ENCODE results near the gene PITRM1. TPM values are rescaled to one million over a fixed set of nuclear protein-coding genes. Genes with fewer than 3 reads are reported as not detected.

The PITRM1 gene
- polyA plus RNA-seq, 1 donor from 2014 or later = 62.2 TPM

- Histone ChIP-seq H3K4me2 (ENCODE audit: low read length) (no peak overlapping the region), H3F3A (ENCODE audit: insufficient read depth, low read length, poor library complexity, severe bottlenecking) (no peaks in the 10 kb centered on the region), H3K27ac (ENCODE audit: low read length) (no peak overlapping the region), H4K20me1 (ENCODE audit: insufficient read depth) (no peaks in the 10 kb centered on the region), H3K9me3 (ENCODE audit: low read length) (no peaks in the 10 kb centered on the region), H3K4me3 (ENCODE audit: low read length) (no peak overlapping the region), H3K27me3 (ENCODE audit: insufficient read depth, low read depth, low read length) (no peaks in the 10 kb centered on the region), H3K9me2 (ENCODE audit: insufficient read depth, low read length) (no peaks in the 10 kb centered on the region), H2AFZ (ENCODE audit: low read depth, low read length) (no peak overlapping the region), H3K36me3 (ENCODE audit: insufficient read depth, low read length) (no peaks in the 10 kb centered on the region), H3K79me2 (replicated peaks; ENCODE audit: insufficient read depth, low read length) (peaks cover 3% of the 10 kb centered on the region), H3K9ac (ENCODE audit: low read length) (no peak overlapping the region)
- TF ChIP-seq CTCF (IDR thresholded peaks at IDR 0.05; ENCODE audit: poor library complexity, severe bottlenecking) (no peak), SMC3 (conservative IDR thresholded peaks at IDR 0.05; ENCODE audit: poor library complexity) (no peak), EP300 (conservative IDR thresholded peaks at IDR 0.05; ENCODE audit: poor library complexity, severe bottlenecking) (no peak), POLR2AphosphoS5 (IDR thresholded peaks at IDR 0.05) (no peak), TAF1 (IDR thresholded peaks at IDR 0.05; ENCODE audit: low read depth) (no peak), MXI1 (conservative IDR thresholded peaks at IDR 0.05; ENCODE audit: poor library complexity, severe bottlenecking) (no peak), REST (IDR thresholded peaks at IDR 0.05; ENCODE audit: borderline replicate concordance) (no peak), RAD21 (conservative IDR thresholded peaks at IDR 0.05) (no peak), EZH2 (IDR thresholded peaks at IDR 0.05; ENCODE audit: borderline replicate concordance, insufficient read depth, low read length, poor library complexity, severe bottlenecking) (no peak)
These were observed 5.9 kb downstream of the PITRM1 start for GRCh38 chr10:3166496-3167290.

- Histone ChIP-seq H3K4me2 (ENCODE audit: low read length) (no peak overlapping the region), H3K9ac (ENCODE audit: low read length) (no peak overlapping the region), H3K79me2 (replicated peaks; ENCODE audit: insufficient read depth, low read length) (no peaks in the 10 kb centered on the region), H3K27ac (ENCODE audit: low read length) (no peak overlapping the region), H3F3A (ENCODE audit: insufficient read depth, low read length, poor library complexity, severe bottlenecking) (no peaks in the 10 kb centered on the region), H3K36me3 (ENCODE audit: insufficient read depth, low read length) (no peaks in the 10 kb centered on the region), H2AFZ (ENCODE audit: low read depth, low read length) (no peak overlapping the region), H4K20me1 (ENCODE audit: insufficient read depth) (no peaks in the 10 kb centered on the region), H3K4me3 (ENCODE audit: low read length) (no peak overlapping the region), H3K27me3 (ENCODE audit: insufficient read depth, low read depth, low read length) (no peaks in the 10 kb centered on the region), H3K9me3 (ENCODE audit: low read length) (no peaks in the 10 kb centered on the region), H3K9me2 (ENCODE audit: insufficient read depth, low read length) (no peaks in the 10 kb centered on the region)
- TF ChIP-seq POLR2AphosphoS5 (IDR thresholded peaks at IDR 0.05) = no peak
- TF ChIP-seq RAD21 (conservative IDR thresholded peaks at IDR 0.05) = no peak
- no peak for TF ChIP-seq EZH2 (IDR thresholded peaks at IDR 0.05; ENCODE audit: borderline replicate concordance, insufficient read depth, low read length, poor library complexity, severe bottlenecking)
- TF ChIP-seq TAF1 (IDR thresholded peaks at IDR 0.05; ENCODE audit: low read depth) = no peak
These were observed 7.4 kb downstream of the PITRM1 start for GRCh38 chr10:3165196-3165595.

Measured in neural cell (in vitro differentiated cells).